Gastrocnemius medialis (tissue), 4 donors: ENCODE data around the gene SBDS.

Source experiments
- CTCF ChIP-seq, 5 experiments: fragments of 450-650 bp in 3 of 5; fragments of 200-600 bp in 2 of 5; sonication (generic) in 2 of 5; IDR thresholded peaks in 4 of 5; conservative IDR thresholded peaks in 1 of 5; 1 replicate in 4 of 5; 2 replicates in 1 of 5; pipeline ENCODE4 v1.5.1; 2016 to 2019; ENCODE audit warnings: antibody characterized with exemption in 5 of 5, mild to moderate bottlenecking in 3 of 5, moderate library complexity in 3 of 5
- POLR2A ChIP-seq, 2 donors: fragments of 450-650 bp; IDR thresholded peaks; one replicate each; pipeline ENCODE4 v1.6.1; 2017; ENCODE audit warnings: antibody characterized with exemption in 2 of 2, mild to moderate bottlenecking in 2 of 2, moderate library complexity in 2 of 2

- no peak for TF ChIP-seq POLR2A (IDR thresholded peaks at IDR 0.05)
- TF ChIP-seq CTCF (IDR thresholded peaks at IDR 0.05 in 4 of 5, conservative IDR thresholded peaks at IDR 0.05 in 1 of 5), result no peak
These were observed 24.4 kb upstream of the SBDS start for GRCh38 chr7:67019562-67020390.
